ENCODE results near the gene ULK3.
"Not testable (repeated sequence)": the region's sequence is repeated elsewhere in the genome, so short reads cannot be mapped to it uniquely, and the experiment has no call there.

The ULK3 gene, protein sequence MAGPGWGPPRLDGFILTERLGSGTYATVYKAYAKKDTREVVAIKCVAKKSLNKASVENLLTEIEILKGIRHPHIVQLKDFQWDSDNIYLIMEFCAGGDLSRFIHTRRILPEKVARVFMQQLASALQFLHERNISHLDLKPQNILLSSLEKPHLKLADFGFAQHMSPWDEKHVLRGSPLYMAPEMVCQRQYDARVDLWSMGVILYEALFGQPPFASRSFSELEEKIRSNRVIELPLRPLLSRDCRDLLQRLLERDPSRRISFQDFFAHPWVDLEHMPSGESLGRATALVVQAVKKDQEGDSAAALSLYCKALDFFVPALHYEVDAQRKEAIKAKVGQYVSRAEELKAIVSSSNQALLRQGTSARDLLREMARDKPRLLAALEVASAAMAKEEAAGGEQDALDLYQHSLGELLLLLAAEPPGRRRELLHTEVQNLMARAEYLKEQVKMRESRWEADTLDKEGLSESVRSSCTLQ

DNA sequence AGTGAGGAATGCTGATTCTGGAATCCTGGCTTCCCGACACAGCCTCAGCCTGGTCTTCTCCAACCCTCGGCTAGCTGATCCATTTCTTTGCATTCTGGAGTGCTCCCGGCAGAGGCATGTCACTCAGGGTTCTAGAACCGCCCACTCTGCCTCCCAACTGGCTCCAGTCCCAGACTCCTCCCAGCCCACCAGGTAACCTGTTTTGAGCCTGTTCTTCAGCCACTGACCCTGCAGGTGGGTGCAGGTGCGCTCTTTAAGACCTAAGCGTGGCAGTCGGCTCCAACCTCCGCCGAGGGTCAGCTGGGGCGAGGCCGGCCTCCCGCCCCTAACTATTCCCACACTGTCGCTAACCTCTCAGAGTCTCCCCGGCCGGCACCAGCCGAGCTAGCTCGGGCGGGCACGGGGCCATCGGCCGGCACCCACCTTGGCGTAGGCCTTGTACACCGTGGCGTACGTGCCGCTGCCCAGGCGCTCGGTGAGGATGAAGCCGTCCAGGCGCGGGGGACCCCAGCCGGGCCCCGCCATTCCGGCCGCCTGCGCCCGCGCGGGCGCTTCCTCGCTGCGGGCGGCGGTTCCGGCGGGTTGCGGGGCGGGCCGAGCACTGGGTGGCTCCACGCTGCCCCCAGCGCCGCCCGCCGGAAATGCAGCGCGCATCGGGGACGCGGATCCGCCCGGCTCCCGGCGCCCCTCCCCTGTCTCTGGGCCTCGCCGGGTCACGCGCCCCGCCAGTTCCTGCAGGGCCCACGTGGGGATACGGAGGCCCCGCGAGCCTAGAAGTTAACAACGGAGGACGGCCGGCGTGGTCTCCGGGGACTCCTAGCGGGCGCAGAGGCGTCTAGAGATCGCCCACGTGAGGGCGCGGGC lies at the start of gene ULK3:
Gene ULK3 (minus strand): TSS at position 576 of the 864 bp plus-strand sequence. CDS start 51 bp downstream, at position 525.
- DNase-seq, result peak; percentile 63

- DNase-seq, result no peak
Measured at GRCh38 chr15:74892313-74892712, 49.4 kb upstream of the ULK3 start.

GRCh38 chr15:74891469-74891868 lies 48.5 kb upstream of the ULK3 start:
- no peak for DNase-seq

DNA sequence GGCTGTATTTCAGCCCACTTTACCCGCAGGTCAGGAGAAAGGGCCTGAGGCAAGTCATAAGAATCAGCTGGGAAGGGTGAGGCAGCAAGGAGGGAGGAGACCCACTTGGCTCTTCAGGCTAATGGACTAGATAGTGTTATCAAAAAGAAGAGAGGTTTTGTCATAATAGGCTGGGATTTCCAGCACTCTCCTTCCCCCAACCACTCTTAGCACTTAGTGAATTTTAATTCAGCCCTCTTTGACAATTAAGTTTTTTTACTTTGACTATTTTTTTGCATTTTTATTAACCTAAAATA lies 47.7 kb upstream of the ULK3 start:
- DNase-seq, result no peak

- peak; percentile 24 for DNase-seq
Measured at GRCh38 chr15:74889883-74890664, 47.1 kb upstream of the ULK3 start, which contains the start of gene MPI. MPI (plus strand) TSS chr15:74890042; CDS start chr15:74890074, 32 bp downstream.

- DNase-seq, result no peak
Measured at GRCh38 chr15:74889390-74889882, 46.5 kb upstream of the ULK3 start.

DNA sequence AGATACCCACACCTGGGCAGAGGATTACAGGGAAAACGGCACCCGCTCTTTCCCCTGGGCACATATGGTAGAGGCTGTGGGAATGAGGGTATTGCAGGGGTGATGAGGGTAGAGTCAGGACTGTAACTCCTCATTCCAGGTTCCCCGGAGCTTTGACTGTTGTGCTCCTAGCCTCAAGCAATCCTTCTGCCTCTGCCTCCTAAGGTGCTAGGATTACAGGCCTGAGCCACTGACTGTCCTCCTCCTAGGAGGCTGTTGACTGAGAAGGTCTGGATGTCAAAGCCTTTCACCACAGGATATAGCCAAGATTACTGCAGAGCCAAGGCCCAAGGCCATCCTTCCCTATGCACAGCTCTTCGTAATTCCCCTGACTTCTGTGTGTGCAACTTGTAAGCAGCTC lies 45.8 kb upstream of the ULK3 start:
- no peak for DNase-seq

GRCh38 chr15:74887537-74888193 lies 44.7 kb upstream of the ULK3 start:
- not testable (repeated sequence) for DNase-seq

GRCh38 chr15:74885461-74885860 lies 42.5 kb upstream of the ULK3 start:
- DNase-seq, result no peak

DNA sequence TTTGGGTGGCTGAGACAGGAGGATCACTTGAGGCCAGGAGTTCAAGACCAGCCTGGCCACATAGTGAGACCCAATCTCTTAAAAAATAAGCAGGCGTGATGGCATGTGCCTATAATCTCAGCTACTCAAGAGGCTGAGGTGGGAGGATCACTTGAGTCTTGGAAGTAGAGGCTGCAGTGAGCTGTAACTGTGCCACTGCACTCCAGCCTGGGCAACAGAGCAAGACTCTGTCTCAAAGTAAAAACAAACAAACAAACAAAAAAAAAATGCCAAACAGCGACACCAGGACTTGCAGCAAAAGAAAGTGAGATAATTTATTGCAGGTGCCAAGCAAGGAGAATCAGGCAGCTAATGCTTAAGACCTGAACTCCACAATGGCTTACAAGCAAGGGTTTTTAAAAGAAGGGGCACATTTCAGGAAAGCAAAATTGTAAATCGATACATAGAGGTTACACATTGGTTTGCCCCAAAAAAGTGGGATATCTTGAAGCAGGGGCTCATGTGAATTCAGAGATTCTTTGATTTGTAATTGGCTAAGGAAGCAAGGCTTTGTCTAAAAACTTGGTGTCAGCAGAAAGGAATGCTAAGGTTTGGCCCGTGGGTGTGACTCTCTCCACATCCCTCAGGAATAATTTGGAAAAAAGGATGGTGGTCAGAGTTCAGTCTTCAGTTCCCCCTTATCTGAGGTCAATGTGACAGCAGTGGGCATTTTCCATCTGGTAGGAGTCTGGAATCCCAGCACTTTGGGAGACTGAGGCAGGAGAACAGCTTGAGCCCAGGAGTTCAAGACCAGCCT lies 41.7 kb upstream of the ULK3 start:
- no peak for DNase-seq

- DNase-seq, result no peak
Measured at GRCh38 chr15:74882528-74882927, 39.6 kb upstream of the ULK3 start.

DNA sequence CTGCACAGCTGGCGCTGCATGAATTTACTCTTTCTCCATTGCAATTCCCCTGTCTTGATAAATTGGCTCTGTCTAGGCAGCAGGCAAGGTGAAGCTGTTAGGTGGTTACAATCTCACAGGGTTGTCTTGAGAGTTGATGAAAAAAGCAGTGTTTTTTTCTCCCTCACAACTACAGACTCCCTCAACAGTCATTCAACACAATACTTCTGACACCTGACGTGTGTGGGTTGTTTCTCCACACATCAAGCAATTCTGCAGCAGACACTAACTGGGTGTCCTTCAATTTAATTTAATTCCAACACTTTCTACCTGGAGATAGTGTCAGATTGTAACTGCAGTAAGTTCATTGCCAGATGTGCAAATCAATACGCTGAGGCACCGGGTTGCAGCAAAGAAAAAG lies 35.3 kb upstream of the ULK3 start:
- DNase-seq, result no peak

- DNase-seq, result no peak
Measured at GRCh38 chr15:74873756-74874424, 30.9 kb upstream of the ULK3 start.

DNA sequence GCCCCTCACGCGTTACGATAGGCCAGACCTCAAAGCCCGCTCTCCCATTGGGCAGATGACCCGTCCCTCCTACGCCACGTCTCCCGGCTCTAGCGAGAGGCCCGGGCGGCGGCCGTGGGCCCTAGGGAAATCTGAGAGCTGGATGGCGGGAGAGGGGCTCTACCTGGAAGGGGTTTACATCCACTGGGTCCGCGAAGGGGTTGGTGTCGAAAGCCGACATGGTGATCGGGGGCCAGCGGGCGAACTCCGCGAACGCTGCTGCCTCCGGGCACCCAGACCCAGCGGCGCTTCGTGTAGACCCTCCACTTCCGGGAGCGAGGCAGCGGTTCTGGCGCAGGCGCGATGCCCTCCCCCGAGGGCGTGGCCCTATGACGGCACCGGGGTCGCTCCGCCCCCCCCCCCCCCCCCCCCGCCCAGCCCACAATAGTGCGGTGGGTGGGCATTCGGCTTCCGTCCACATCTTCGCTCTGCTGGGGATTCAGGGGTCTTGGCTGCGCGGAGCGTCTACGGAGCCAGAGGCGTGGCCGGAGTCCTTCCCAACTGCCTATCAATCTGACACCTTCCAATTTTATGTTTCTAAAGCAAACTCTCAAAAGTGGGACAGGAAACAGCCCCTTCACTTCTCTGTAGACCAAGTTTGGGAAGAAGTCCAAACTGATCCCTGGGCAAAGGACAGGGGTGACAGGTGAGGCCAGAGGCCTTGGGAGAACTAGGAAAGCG lies 30.2 kb upstream of the ULK3 start, which contains the start of gene SCAMP2:
Gene SCAMP2 (minus strand): TSS at position 330 of the 720 bp plus-strand sequence. CDS start 110 bp downstream, at position 220.
- DNase-seq, result peak; percentile 53

GRCh38 chr15:74872702-74873035 lies 29.7 kb upstream of the ULK3 start:
- DNase-seq, result no peak

GRCh38 chr15:74870436-74871215 lies 27.7 kb upstream of the ULK3 start:
- no peak for DNase-seq

DNA sequence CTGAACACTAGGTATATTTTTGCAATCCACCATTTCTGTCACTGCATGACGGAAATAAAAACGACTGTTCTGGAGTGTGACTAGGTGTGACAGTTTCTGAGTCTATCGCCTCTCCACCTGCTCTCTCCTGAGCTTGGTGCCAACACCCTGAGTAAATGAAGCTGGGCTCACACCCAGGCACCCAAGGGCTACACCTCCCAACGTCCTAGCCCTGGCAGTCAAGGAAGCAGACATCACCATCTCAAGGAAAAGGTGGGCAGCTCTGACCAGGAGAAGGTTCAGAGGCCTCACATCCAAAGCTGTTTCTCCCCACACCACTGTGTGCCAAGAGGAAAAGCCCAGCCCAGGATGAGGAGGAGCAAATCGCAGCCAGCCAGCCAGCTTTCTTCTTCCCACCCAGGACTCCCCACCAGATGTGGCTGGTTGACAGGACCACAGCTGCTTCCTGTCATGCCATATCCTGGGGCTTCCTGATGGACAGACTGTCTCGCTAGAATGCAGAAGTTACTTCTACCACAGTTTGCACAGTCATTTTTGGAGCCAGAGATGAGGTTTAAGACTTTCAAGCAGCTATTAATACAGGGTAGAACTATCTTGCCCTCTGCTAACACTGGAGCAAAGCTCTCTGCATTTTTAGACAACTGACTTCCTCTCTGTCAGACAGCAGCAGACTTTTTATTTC lies 26.9 kb upstream of the ULK3 start:
- peak; percentile 91 for DNase-seq

DNA sequence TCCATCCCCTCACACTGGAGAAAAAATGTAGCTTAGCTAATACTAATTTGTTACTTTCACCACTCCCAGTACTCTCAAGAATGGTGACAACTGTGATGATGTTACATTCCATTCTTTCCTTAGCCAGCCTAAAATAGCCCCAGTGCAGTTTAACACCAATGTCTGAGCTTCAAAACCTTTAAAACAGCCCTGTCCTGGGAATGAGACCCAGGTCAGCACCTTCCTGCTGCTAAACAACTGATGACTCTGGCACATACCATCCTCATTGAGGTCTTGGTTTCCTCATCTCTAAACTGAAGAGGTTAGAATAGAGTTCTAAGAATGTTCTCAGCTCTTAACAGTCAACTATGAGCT lies 26.4 kb upstream of the ULK3 start:
- DNase-seq, result no peak

GRCh38 chr15:74868059-74868458 lies 25.1 kb upstream of the ULK3 start:
- no peak for DNase-seq

Measured in SIG-M5 (cell line).